GM12878 (cell line): ENCODE results near the gene OR2A5.

ENCODE experiments used
- EZH2 ChIP-seq: IDR thresholded peaks from 2 replicates; pipeline ENCODE4 v1.6.1; 2012; ENCODE audit warnings: low read depth, mild to moderate bottlenecking, control low read depth, inconsistent platforms, low read length, borderline replicate concordance; ENCODE audit not compliant: control insufficient read depth
- RAD21 ChIP-seq: IDR thresholded peaks from 2 replicates; pipeline ENCODE4 v1.6.1; 2011; ENCODE audit warnings: mild to moderate bottlenecking, low read depth, low read length, moderate library complexity; ENCODE audit not compliant: insufficient read depth
- TAF1 ChIP-seq: IDR thresholded peaks from 2 replicates; pipeline ENCODE4 v1.6.1; 2011; ENCODE audit warnings: mild to moderate bottlenecking, low read depth, low read length, borderline replicate concordance
- TCF12 ChIP-seq: IDR thresholded peaks from 2 replicates; pipeline ENCODE4 v1.6.1; 2011; ENCODE audit warnings: low read depth, mild to moderate bottlenecking, low read length
- TCF7 ChIP-seq: IDR thresholded peaks from 2 replicates; pipeline ENCODE4 v1.6.1; 2014; ENCODE audit warnings: antibody characterized with exemption, borderline replicate concordance
- TF ChIP-seq, protein P1 (sequence below), 3 experiments: IDR thresholded peaks in 2 of 3; conservative IDR thresholded peaks in 1 of 3; 2 replicates each; pipeline ENCODE4 v1.5.1; 2011; ENCODE audit warnings: low read depth in 3 of 3, low read length in 3 of 3, mild to moderate bottlenecking in 3 of 3, control low read depth in 2 of 3, moderate library complexity in 2 of 3, inconsistent platforms in 1 of 3, mixed read lengths in 1 of 3; ENCODE audit not compliant: control insufficient read depth in 2 of 3, insufficient read depth in 1 of 3; ENCODE audit errors: extremely low read depth in 1 of 3

GRCh38 chr7:144032516-144032915 is 16.2 kb upstream of the OR2A5 start:
- TF ChIP-seq TCF7: no peak
- TF ChIP-seq, protein P1, sequence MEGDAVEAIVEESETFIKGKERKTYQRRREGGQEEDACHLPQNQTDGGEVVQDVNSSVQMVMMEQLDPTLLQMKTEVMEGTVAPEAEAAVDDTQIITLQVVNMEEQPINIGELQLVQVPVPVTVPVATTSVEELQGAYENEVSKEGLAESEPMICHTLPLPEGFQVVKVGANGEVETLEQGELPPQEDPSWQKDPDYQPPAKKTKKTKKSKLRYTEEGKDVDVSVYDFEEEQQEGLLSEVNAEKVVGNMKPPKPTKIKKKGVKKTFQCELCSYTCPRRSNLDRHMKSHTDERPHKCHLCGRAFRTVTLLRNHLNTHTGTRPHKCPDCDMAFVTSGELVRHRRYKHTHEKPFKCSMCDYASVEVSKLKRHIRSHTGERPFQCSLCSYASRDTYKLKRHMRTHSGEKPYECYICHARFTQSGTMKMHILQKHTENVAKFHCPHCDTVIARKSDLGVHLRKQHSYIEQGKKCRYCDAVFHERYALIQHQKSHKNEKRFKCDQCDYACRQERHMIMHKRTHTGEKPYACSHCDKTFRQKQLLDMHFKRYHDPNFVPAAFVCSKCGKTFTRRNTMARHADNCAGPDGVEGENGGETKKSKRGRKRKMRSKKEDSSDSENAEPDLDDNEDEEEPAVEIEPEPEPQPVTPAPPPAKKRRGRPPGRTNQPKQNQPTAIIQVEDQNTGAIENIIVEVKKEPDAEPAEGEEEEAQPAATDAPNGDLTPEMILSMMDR (IDR thresholded peaks at IDR 0.05 in 2 of 3, conservative IDR thresholded peaks at IDR 0.05 in 1 of 3; ENCODE audit: control insufficient read depth in 2 of 3, extremely low read depth in 1 of 3, insufficient read depth in 1 of 3, low read depth in 3 of 3, low read length in 3 of 3): no peak
- no peak for TF ChIP-seq TAF1
- no peak for TF ChIP-seq TCF12
- TF ChIP-seq RAD21: no peak
- no peak for TF ChIP-seq EZH2
